GM21786 (cell line): Measurements from ENCODE around the gene BTC.
A peak's percentile ranks its signal among the peaks of the same experiment; 100 is the strongest.
"Not testable (repeated sequence)": the region's sequence is repeated elsewhere in the genome, so short reads cannot be mapped to it uniquely, and the experiment has no call there.

Experiments used
- ATAC-seq: cut with Tn5 transposase; IDR thresholded peaks from one replicate; pipeline ENCODE4 v1.9.1; 2021; ENCODE audit not compliant: unreplicated experiment

BTC gene, protein sequence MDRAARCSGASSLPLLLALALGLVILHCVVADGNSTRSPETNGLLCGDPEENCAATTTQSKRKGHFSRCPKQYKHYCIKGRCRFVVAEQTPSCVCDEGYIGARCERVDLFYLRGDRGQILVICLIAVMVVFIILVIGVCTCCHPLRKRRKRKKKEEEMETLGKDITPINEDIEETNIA

DNA sequence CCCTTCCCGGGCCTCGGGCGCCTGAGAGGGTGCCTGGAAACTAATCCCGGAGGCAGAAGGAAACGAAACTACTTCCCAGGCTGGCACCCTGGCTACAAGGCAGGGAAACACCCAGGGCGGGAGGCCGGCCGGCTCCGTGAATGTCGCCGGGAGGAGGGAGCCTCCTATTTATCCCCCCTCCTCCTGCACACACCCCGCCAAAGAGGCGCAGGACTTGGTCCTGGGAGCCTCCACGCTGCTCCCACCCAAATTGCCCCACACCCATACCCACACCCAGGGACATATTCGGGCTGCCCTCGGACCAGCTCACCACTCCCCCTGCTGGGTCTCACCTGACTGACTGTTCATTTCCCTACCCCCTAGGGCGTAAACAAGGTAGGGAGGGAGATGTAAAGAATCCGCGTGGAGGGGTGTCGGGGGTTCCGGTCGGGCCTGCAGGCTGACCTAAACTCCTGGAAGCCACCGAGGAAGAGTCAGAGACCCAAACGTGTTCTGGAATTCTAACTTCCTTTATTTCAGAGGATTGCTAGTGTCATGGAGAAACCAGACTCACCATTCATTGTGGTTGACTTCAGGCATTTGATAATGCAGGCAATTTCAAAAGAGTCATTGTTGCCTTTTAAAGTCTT, at the start of gene BTC:
BTC (minus strand) TSS at position 142 of the 629 bp plus-strand sequence. CDS start 198 bp downstream, outside the sequence.
- no peak for ATAC-seq

DNA sequence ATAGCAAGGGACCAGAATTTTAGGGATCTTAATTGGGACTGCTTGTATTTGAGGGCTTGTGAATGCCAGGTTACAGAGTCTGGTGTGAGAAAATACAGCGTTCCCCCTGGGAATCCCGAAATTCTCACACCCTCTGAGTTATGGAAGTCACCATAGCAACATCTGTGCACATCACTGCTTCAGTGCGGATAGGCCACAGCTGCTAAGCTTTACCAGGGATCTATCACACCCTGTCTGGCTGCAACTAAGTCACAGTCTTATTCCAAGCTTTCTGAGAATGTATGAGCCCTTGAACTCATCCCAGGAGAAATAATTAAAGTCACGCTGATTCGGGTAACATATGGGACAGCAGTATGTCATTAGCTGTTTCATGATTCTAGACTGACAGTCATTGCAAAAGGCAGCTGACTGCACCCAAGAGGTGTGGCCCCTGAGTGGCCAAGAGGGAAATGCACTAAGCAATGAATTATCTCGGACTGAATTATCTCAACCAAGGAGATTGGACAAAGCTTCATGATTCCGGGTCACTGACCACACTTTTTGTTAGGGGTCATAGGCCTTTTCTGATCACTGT, 46.7 kb upstream of the BTC start:
- ATAC-seq = no peak

DNA sequence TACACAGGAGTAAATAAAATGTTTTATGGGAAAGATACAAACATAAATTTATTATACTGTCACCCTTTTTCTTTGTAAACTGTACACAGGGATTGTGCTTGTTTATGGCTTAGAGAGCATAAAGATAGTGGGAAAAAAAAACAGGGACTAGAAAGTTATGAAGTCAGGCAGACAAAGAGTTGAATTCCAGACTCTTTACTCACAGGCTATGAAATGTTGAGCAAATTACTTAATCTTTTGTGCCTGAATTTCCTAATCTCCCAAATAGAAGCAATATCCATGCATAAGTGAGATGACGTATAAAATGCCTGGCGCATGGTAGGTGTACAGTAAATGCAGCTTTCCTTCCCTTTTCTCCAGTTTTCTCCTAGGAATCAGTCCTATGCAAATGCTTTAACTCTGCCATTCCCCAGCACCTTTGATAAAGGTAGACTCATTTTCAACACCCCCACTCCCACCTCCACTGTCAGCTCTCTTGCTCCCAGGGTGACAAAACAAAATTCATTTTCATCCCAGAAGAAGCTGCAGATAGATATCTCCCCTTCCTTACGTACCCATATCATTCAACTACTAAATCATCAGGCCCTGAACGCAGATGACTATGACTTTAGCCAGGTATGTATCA, 44.5 kb upstream of the BTC start:
- ATAC-seq = no peak

DNA sequence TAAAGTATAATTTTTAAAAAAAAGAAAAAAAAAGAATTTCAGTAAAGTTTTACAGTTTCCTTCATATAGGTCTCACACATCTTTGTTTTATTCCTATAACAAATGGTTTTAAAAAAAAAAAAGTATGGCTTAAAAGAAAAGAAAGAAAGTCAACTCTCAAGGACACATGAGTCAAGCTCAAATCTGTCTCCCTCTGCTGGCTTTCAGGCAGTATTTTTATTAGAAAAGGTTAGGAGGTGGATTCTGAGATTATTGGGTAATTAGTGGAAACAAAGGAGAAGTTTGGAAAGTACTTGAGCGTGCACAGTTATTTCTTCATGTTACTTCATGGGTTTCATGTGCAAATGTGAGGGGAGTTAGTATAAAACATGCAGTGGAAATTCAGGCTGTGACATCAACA, 36.6 kb upstream of the BTC start:
- ATAC-seq = no peak

DNA sequence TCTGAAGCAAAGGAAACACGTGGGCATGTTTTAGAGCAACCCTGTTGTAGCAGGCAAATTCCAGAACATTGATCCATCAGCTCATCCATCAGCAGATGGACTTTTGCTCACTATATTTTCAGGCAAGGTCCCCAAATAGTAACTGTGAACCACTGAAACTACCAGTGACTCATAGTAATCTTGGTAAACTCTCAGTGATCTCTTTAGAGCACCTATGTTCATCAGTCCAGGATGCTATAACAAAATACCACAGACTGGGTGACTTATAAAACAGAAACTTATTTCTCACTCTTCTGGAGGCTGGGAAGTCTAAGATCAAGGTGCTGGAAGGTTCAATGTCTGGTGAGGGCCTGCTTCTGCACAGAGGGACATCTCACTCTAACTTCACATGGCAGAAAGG, 28.9 kb upstream of the BTC start:
- no peak for ATAC-seq

DNA sequence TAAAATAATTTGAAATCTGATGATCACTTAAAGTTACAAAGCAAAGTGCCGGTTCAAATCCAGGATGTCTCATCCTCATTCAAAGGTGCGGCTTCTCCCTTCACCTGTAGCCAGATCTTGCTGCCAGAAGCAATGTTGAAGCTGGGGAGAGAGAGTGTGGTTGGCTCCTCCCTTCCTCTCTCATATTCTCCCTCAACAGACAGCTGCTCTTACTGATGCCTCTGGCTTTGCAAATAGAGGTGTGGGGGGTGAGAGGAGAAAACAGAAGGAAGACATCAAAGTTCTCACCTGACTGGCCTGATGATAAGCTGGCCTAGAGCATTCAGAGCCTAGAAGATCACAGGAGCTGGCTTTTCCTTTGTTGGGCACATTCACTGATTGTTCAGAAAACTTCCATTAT, 28.3 kb upstream of the BTC start:
- no peak for ATAC-seq

DNA sequence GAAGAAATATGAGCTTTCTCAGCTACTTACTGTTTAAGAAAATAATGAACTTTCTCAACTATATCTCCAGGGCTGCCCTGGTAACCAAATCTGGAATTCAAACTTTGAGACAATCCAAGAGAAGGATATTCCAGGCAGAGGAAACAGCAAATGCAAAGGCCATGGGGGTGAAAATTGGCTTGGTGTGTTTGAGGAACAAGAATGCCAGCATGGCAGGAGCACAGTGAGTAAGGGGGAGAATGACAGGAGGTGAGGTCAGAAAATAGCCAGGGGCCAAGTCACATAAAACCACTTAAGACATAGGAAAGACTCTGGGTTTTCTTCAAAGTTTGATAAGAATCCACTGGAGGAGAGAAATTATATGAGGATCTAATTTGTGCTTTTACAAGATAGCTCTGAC, 27.2 kb upstream of the BTC start:
- ATAC-seq = no peak

DNA sequence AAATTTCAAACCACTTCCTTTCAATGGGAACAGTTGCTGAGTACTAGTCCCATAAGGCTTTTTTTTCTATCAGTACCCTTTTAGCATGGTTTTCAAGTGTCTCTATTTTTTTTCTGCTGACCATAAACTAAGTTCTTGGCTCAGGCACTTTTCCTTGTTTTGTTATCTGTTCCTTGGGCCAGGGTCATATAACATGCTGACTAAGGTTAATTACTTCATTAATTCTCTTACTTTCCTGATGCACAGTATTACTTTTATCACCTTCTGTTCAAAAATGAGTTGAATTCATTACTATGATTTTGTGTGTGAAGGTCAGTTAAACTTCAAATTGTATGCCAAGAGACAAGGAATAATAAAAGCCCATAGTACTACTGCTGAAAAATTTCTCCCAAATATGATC, 19.7 kb upstream of the BTC start:
- no peak for ATAC-seq

DNA sequence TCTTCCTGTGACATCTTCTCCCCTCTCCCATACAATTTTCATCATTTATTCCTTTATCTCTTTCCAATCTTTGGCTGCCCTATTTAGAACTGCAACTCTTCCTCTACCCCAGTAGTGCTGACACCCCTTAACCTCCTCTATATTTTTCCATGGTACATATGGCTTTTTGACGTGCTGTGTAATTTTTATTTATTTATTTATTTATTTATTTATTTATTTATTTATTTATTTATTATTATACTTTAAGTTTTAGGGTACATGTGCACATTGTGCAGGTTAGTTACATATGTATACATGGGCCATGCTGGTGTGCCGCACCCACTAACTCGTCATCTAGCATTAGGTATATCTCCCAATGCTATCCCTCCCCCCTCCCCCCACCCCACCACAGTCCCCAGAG, 17.7 kb upstream of the BTC start:
- not testable (repeated sequence) for ATAC-seq

DNA sequence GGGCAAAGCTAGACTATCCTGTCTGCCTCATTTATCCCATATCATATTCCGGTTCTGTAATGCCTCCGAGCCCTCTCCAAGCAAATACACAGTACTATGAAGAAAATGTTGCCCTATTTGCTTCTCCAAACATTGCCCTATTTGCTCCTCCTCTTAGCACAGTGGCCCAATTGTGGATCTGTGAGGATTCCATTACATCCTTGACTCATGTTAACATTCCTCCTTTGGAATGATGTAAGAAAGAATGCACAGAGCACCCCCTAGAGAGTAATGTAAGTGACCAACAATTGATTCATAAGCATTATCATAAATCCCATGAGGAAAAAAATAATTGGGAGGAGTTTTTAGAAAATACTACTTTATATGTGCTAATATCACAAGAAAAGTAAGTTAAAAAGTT, 11.3 kb upstream of the BTC start:
- ATAC-seq = no peak

DNA sequence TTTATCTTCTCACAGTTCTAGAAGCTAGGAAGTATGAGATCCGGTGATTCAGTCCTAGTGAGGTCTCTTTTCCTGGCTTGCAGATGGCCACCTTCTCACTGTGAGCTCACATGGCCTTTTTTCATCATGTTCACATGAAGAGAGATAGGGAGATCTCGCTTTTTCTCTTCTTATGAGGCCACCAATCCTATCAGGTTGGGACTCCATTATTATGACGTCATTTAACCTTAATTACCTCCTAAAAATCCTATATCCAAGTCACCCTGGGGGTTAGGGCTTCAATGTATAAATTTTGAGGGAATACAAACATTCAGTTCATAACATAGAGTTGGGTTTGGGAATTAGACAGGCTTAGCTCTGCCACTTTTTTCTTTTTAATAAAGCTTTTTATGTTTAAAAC, 6.0 kb upstream of the BTC start:
- no peak for ATAC-seq

DNA sequence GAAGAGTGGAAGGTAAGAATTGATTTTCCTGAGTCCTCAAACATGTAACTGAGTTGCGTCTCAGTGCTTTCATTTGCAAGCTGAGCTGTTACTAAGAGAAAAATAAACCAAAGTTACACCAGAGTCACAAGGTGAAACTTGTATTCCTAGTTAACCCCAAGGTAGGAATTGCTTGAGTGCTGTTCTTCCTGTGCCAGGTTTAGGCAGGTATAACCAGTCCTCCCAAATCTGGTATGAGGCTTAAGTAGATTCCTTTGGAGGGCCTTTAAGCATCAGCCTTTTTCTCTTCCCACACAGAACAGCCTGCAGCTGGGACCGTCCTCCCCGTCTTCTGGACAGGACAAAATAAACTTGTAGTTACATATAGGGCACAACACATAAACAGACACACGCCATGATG, 2.3 kb upstream of the BTC start:
- ATAC-seq = no peak

DNA sequence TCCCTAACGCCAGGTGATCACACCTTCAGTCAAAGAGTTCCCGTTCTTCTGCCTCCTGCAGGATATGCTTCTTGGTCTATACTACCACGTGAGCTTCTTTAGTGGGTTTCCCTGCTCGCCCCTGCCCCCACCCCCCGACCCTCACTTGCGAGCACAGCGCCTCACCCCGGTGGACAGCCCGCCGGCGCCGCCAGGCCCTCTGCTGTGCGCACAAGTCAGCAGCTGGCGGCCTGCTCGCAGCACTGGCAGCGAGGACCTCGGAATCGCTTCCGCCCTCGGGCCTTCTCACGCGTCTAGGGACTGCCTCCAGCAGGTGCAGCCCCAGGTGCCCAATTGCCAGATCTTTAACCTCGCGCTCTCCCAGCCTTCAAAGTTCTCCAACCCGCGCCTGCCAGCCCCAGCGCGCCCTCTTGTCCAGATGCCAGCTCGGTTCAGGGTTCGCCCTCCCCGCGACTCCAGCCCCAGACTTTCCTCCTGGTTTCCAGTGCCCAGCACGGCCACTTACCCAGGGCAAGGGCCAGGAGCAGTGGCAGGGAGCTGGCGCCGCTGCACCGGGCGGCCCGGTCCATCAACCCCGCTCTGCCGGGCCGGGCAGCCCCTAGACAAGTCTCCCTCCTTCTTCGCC, 454 bp downstream of the BTC start:
- no peak for ATAC-seq

DNA sequence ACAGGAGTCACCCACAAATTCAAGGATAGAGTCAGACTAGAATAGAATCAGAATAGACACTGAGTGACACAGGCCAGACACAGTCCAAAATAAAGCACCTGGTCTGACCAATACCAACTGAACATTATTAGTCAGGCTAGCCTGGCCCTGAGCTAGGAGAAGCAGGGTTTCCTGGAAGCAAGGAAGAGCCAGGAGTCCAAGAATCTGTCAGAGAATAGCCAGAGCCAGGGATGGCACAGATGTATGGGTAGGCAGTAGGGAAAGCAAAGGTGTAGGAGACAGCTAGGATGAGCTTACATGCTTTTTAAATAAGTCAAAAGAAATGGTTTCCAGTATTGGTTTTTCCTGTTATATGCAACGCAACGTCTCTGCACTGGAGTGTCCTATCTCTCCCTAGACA, 3.7 kb downstream of the BTC start:
- ATAC-seq = no peak

DNA sequence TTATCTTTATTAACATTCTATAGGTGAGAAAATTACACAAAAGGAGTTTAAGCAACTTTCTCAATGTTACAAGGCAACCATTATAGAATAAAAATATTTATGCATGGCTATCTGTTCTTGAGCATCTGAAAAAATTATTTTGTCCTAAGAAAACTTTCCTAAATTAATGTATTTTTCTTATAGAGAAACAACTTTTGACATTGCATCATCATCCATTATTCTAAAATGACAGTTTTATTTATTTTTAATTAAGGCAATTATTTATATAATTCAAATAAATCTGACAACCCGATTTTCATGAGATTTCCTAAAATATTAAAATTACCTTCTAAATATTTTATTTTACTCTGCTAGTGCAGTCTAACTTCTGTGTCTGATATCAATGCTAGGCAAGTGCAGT, 4.8 kb downstream of the BTC start:
- no peak for ATAC-seq

DNA sequence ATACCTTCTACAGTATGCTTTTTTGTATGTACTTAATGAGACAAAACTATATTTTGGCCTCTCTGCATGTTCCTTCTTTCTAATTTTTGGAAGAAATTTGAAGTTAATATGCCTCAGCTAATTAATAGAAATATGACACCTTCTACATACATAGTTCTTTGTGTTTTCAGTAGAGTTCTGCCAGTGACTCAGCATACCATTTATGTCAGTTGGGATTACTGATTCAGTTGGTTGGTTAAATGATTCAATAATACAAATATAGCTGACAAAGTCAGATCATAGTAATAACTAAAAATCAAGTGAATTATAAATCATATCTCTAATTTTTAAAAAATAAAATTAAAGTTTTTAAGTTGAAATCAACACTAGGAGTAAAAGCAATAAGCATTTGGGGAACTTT, 16.8 kb downstream of the BTC start:
- no peak for ATAC-seq

DNA sequence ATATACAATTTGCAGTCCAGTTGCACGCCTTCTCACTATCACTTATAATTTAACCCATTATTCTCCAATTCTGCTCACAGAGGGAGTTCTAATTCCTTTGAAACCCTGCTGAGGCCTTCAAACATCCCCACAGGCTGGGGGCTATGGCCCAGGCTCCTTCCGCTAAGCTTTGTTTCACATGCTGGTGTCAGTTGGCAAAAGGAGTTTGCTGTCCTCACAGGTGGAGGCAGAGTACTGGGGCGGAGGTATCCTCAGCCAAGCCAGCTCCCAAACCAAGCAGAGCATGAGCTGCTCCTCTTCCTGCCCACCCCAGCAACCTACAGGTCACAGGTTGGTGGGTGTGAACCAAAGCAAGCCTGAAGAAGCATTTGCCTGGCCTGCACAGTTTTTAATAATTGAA, 21.5 kb downstream of the BTC start:
- ATAC-seq = no peak

DNA sequence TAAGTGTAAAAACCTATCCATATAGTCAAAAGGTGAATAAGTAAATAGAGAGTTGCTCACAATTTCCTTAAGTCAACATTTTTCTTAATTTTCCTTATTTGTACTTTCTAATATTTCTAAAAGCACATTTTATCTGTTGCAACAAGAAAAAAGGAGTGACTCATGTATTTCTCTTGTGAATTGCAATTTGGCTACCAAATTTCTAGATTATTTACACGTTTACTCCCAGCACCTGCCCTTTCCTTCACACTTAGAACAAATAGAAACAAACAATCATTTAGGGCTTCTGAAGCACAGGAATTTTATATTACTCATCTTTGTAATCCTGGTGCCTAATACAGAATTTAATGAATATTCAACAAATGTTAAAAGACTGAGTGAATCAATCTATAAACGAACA, 22.2 kb downstream of the BTC start:
- no peak for ATAC-seq

DNA sequence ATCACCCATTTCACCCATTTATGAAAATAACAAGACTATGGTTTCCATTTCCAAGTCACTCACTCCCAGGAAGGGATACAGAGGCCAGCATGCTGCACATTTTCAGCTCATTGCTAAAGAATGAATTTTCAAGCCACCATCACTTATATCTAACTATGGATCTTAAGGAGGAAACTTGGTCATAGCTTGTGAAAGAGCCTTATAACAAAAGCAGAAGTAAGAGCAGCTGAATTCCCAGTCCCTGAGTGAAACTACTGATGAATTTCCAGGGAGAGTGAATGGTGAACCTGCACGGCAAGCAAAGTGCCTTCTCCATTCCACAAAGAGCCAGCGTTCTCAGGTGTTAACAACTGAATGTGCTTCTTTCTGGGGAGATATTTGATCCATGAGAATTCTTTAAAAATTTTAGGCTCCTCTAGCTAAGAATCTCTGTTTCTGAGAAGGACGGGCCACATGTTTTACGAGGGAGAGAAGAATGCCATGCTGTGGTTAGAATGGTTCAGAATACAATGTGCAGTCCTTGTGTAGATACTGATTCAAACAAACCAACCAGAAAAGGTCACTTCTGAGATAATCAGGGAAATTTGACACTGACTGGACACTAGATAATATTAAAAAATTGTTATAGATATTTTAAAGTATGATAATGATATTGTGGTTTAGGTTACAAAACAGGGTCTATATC, 24.0 kb downstream of the BTC start:
- ATAC-seq = no peak

DNA sequence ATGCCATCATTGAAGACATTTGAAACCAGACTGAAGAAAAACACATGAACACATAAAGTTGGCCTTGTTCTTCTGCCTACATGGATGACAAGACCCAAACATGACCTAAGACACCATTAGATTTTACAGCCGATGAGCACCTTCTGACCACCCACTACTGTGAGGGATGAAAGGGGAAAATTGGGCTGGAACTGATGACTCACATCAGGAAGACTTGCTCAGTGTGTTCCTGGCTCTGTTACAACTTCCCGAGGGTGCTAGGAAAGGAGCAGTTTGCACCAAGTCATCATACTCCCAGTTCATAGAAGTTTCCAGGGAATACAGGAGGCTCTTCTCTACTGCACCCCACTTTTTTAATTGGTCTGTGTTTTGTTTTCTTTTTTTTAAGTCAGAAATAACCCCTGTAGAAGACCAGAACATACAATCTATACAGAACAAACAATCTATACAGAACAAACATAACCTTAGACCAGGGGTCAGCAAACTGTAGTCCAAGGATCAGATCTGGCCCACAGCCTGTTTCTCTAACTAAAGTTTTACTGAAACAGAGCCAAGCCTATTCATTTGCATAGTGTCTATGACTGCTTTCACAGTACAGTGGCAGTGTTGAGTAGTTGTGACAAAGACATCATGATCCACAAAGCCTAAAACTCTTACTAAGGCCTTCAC, 25.3 kb downstream of the BTC start:
- ATAC-seq = peak; percentile 53

DNA sequence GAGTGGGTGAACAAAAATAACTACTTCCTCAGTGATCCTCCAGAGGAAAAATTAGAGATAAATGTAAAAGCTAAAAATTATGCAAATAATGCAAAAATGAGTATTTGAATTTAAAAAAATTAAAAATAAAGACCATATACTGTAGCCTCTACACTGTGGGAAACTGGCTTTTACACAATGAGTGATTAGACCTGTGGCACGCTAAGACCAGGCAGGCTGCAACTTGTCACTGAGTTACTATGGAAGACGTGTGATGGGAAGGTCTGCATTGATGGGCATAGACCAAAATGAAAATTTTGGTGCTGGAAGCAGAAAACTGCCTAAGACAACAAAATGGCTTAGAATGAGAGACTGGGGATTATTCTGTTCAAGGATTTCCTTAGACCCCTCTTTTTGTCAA, 30.2 kb downstream of the BTC start:
- no peak for ATAC-seq
